Liver (tissue), 9 donors: ENCODE measurements around the gene GABRA4. TPM values are rescaled to one million over a fixed set of nuclear protein-coding genes. Genes with fewer than 3 reads are reported as not detected.

Experiments
- DNase-seq: peaks from one replicate; pipeline ENCODE4 v3.0.0-alpha.2; 2017; ENCODE audit warnings: low spot score
- H3K27ac ChIP-seq, 2 donors: one replicate each; pipeline ENCODE4 v1.7.0; 2013; ENCODE audit warnings: inconsistent platforms in 2 of 2, low read length in 2 of 2, control low read depth in 1 of 2, low read depth in 1 of 2, mild to moderate bottlenecking in 1 of 2
- H3K27me3 ChIP-seq, 4 donors: one replicate each; pipeline versions ENCODE4 v1.6.1 to v1.7.0; 2013; ENCODE audit warnings: low read length in 3 of 4, inconsistent platforms in 1 of 4, mild to moderate bottlenecking in 1 of 4, moderate library complexity in 1 of 4; ENCODE audit not compliant: control insufficient read depth in 4 of 4, insufficient read depth in 4 of 4
- H3K36me3 ChIP-seq, 4 donors: one replicate each; pipeline versions ENCODE4 v1.6.1 to v1.7.0; 2013; ENCODE audit warnings: low read length in 3 of 4, mild to moderate bottlenecking in 3 of 4, low read depth in 1 of 4, moderate library complexity in 1 of 4; ENCODE audit not compliant: control insufficient read depth in 4 of 4, insufficient read depth in 3 of 4
- H3K4me1 ChIP-seq, 4 donors: one replicate each; pipeline versions ENCODE4 v1.6.1 to v1.7.0; 2013; ENCODE audit warnings: low read length in 3 of 4, mild to moderate bottlenecking in 3 of 4, moderate library complexity in 1 of 4; ENCODE audit not compliant: control insufficient read depth in 4 of 4, insufficient read depth in 4 of 4
- H3K4me3 ChIP-seq, 3 donors: one replicate each; pipeline versions ENCODE4 v1.6.1 to v1.7.0; 2013; ENCODE audit warnings: low read length in 3 of 3, control low read depth in 1 of 3, low read depth in 1 of 3, mild to moderate bottlenecking in 1 of 3
- H3K9ac ChIP-seq, 2 donors: one replicate each; pipeline ENCODE4 v1.7.0; 2013; ENCODE audit warnings: low read length in 2 of 2, mild to moderate bottlenecking in 2 of 2, moderate library complexity in 2 of 2, control low read depth in 1 of 2, low read depth in 1 of 2
- H3K9me3 ChIP-seq, 4 donors: one replicate each; pipeline versions ENCODE4 v1.6.1 to v1.7.0; 2013; ENCODE audit warnings: low read length in 3 of 4; ENCODE audit not compliant: control insufficient read depth in 4 of 4
- EGR1 ChIP-seq, 2 donors: IDR thresholded peaks; 2 replicates each; pipeline ENCODE4 v1.6.1; 2016 to 2018; ENCODE audit warnings: antibody characterized with exemption in 2 of 2, low read depth in 2 of 2
- FOXA1 ChIP-seq: IDR thresholded peaks from 2 replicates; pipeline ENCODE4 v1.6.1; 2016; ENCODE audit warnings: antibody characterized with exemption
- FOXA2 ChIP-seq: IDR thresholded peaks from 2 replicates; pipeline ENCODE4 v1.6.1; 2016; ENCODE audit warnings: antibody characterized with exemption
- HNF4A ChIP-seq, 2 donors: conservative IDR thresholded peaks; 2 replicates each; pipeline ENCODE4 v1.6.1; 2016; ENCODE audit warnings: antibody characterized with exemption in 2 of 2, mild to moderate bottlenecking in 2 of 2
- HNF4G ChIP-seq: IDR thresholded peaks from 2 replicates; pipeline ENCODE4 v1.6.1; 2016; ENCODE audit warnings: antibody characterized with exemption
- JUND ChIP-seq, 2 donors: IDR thresholded peaks; 2 replicates each; pipeline ENCODE4 v1.6.1; 2016; ENCODE audit warnings: antibody characterized with exemption in 2 of 2
- MAX ChIP-seq: IDR thresholded peaks from 2 replicates; pipeline ENCODE4 v1.6.1; 2016; ENCODE audit warnings: antibody characterized with exemption
- NR2F2 ChIP-seq: IDR thresholded peaks from 2 replicates; pipeline ENCODE4 v1.6.1; 2016; ENCODE audit warnings: antibody characterized with exemption
- RAD21 ChIP-seq, 2 donors: IDR thresholded peaks; 2 replicates each; pipeline ENCODE4 v1.6.1; 2016; ENCODE audit warnings: antibody characterized with exemption in 2 of 2, mild to moderate bottlenecking in 2 of 2
- RXRA ChIP-seq, 2 donors: IDR thresholded peaks; 2 replicates each; pipeline ENCODE4 v1.6.1; 2017 to 2018; ENCODE audit warnings: antibody characterized with exemption in 2 of 2, mild to moderate bottlenecking in 1 of 2
- SP1 ChIP-seq: IDR thresholded peaks from 2 replicates; pipeline ENCODE4 v1.6.1; 2018; ENCODE audit warnings: antibody characterized with exemption, mild to moderate bottlenecking
- TAF1 ChIP-seq: conservative IDR thresholded peaks from 2 replicates; pipeline ENCODE4 v1.6.1; 2016; ENCODE audit warnings: antibody characterized with exemption, mild to moderate bottlenecking
- YY1 ChIP-seq: IDR thresholded peaks from 2 replicates; pipeline ENCODE4 v1.6.1; 2016; ENCODE audit warnings: antibody characterized with exemption, mild to moderate bottlenecking
- ZBTB33 ChIP-seq: IDR thresholded peaks from 2 replicates; pipeline ENCODE4 v1.6.1; 2016; ENCODE audit warnings: antibody characterized with exemption
- WGBS: extraction: QIAGEN DNeasy Blood & Tissue Kit; methylation state at CpG from one replicate; pipeline ENCODE4 v1.1.7; 2013; 5-methylcytosine and 5-hydroxymethylcytosine counted together
- polyA plus RNA-seq, 2 donors: library from polyadenylated mRNA; stranded (reverse) in 1 of 2; unstranded in 1 of 2; fragments of 200-250 nt in 1 of 2; fragments of >200 nt in 1 of 2; fragmentation: Nextera tagmentation in 1 of 2; extraction: Ambion mirVana in 1 of 2; gene quantifications; one replicate each; pipeline versions ENCODE4 v1.2.1 to v1.2.3, GENCODE V29; 2013 to 2015
- total RNA-seq, 2 donors: library from RNA; depleted of rRNA; stranded (reverse); fragments of >200 nt; gene quantifications; one replicate each; pipeline ENCODE4 v1.2.3, GENCODE V29; 2014
- donor health status: healthy.
- donor health status: healthy.
- donor health status: healthy.
- donor health status: healthy.
- donor health status: healthy.

The GABRA4 gene
- total and polyA plus RNA-seq, 4 donors: under 0.01 TPM; not detected in 3

- Histone ChIP-seq H3K27me3 (no peaks in the 10 kb centered on the region), H3K9me3 (no peaks in the 10 kb centered on the region), H3K4me1 (no peaks in the 10 kb centered on the region), H3K27ac (no peak overlapping the region), H3K36me3 (no peaks in the 10 kb centered on the region), H3K4me3 (no peak overlapping the region), H3K9ac (no peak overlapping the region)
- TF ChIP-seq HNF4A (conservative IDR thresholded peaks at IDR 0.05): no peak
- no peak for TF ChIP-seq FOXA1
- TF ChIP-seq NR2F2: no peak
- no peak for TF ChIP-seq MAX
- no peak for TF ChIP-seq TAF1
- TF ChIP-seq SP1: no peak
- no peak for TF ChIP-seq EGR1 (IDR thresholded peaks at IDR 0.05; ENCODE audit: low read depth in 2 of 2)
- no peak for TF ChIP-seq HNF4G
- no peak for TF ChIP-seq ZBTB33
- TF ChIP-seq RXRA (IDR thresholded peaks at IDR 0.05): no peak
- TF ChIP-seq YY1: no peak
- no peak for DNase-seq
- WGBS: 64% methylated on average over 1 of the region's 1 CpG
Observed at GRCh38 chr4:46949822-46950221, 43.6 kb downstream of the GABRA4 start.

GRCh38 chr4:46947541-46947940 lies 45.8 kb downstream of the GABRA4 start:
- TF ChIP-seq RXRA (IDR thresholded peaks at IDR 0.05): no peak
- no peak for TF ChIP-seq EGR1 (IDR thresholded peaks at IDR 0.05; ENCODE audit: low read depth in 2 of 2)
- no peak for TF ChIP-seq ZBTB33
- TF ChIP-seq HNF4G: no peak
- no peak for TF ChIP-seq SP1
- no peak for TF ChIP-seq JUND (IDR thresholded peaks at IDR 0.05)
- no peak for TF ChIP-seq FOXA2
- TF ChIP-seq TAF1: no peak
- TF ChIP-seq RAD21 (IDR thresholded peaks at IDR 0.05): no peak
- WGBS: 24% methylated on average over 2 of the region's 2 CpGs
- no peaks in the 10 kb centered on the region for H3K4me1 ChIP-seq
- H3K9ac ChIP-seq: no peak overlapping the region
- no peaks in the 10 kb centered on the region for H3K36me3 ChIP-seq
- H3K27me3 ChIP-seq: no peaks in the 10 kb centered on the region
- no peak overlapping the region for H3K4me3 ChIP-seq
- DNase-seq: no peak
- no peak overlapping the region for H3K27ac ChIP-seq
- H3K9me3 ChIP-seq: no peaks in the 10 kb centered on the region

- Histone ChIP-seq H3K36me3 (no peaks in the 10 kb centered on the region), H3K9ac (no peak overlapping the region), H3K4me1 (no peaks in the 10 kb centered on the region), H3K27me3 (no peaks in the 10 kb centered on the region), H3K4me3 (no peak overlapping the region), H3K27ac (no peak overlapping the region), H3K9me3 (no peaks in the 10 kb centered on the region)
- DNase-seq: no peak
- WGBS: 73% methylated on average over 6 of the region's 6 CpGs
- TF ChIP-seq NR2F2 (no peak), HNF4A (conservative IDR thresholded peaks at IDR 0.05) (no peak), ZBTB33 (no peak), MAX (no peak), JUND (IDR thresholded peaks at IDR 0.05) (no peak), SP1 (no peak)
Observed at GRCh38 chr4:46946919-46947536, 46.4 kb downstream of the GABRA4 start.
